Tibial nerve (tissue), 4 donors: ENCODE data around the gene ADRA1B.

Experiments
- EP300 ChIP-seq, 2 donors: sonication (generic); formaldehyde crosslinking; IDR thresholded peaks; one replicate each; pipeline ENCODE4 v1.6.1; 2017; ENCODE audit warnings: antibody characterized with exemption in 2 of 2, mild to moderate bottlenecking in 1 of 2
- POLR2A ChIP-seq, 2 donors: fragments of 450-650 bp; IDR thresholded peaks; one replicate each; pipeline ENCODE4 v1.6.1; 2017; ENCODE audit warnings: antibody characterized with exemption in 2 of 2, mild to moderate bottlenecking in 2 of 2, moderate library complexity in 2 of 2
- TF ChIP-seq, protein P1 (sequence below), 5 experiments: fragments of 200-600 bp in 3 of 5; fragments of 450-650 bp in 2 of 5; sonication (generic) in 3 of 5; IDR thresholded peaks; one replicate each; pipeline ENCODE4 v1.5.1; 2016 to 2019; ENCODE audit warnings: antibody characterized with exemption in 5 of 5, mild to moderate bottlenecking in 3 of 5, moderate library complexity in 2 of 5

DNA sequence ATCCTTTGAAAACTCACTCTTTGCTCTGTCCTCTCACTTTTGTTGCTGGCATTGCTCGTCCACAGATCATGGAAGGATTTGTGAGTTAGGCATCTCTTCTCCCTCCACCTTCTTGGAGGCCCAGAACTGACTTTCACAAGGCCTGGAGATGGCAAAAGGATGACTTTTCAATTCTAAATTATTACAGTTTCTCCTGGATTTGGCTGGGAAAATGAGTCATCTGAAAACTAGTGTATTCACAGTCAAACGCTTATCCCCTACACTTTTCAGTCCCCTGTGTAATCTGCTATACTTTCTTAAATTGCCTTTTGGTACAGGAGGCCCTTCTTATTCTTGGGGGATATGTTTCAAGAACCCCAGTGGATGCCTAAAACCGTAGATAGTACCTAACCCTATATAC is 35.6 kb downstream of the ADRA1B start:
- TF ChIP-seq, protein P1, sequence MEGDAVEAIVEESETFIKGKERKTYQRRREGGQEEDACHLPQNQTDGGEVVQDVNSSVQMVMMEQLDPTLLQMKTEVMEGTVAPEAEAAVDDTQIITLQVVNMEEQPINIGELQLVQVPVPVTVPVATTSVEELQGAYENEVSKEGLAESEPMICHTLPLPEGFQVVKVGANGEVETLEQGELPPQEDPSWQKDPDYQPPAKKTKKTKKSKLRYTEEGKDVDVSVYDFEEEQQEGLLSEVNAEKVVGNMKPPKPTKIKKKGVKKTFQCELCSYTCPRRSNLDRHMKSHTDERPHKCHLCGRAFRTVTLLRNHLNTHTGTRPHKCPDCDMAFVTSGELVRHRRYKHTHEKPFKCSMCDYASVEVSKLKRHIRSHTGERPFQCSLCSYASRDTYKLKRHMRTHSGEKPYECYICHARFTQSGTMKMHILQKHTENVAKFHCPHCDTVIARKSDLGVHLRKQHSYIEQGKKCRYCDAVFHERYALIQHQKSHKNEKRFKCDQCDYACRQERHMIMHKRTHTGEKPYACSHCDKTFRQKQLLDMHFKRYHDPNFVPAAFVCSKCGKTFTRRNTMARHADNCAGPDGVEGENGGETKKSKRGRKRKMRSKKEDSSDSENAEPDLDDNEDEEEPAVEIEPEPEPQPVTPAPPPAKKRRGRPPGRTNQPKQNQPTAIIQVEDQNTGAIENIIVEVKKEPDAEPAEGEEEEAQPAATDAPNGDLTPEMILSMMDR (IDR thresholded peaks at IDR 0.05): no peak
- TF ChIP-seq POLR2A (IDR thresholded peaks at IDR 0.05): no peak
- no peak for TF ChIP-seq EP300 (IDR thresholded peaks at IDR 0.05)
